GM20000 (cell line): ENCODE data around the gene IFI27L2.

Experiments
- DNase-seq: peaks from one replicate; pipeline ENCODE4 v3.0.0; 2012; ENCODE audit warnings: low spot score
- CTCF ChIP-seq: IDR thresholded peaks from 2 replicates; pipeline ENCODE4 v1.5.1; 2012; ENCODE audit warnings: mild to moderate bottlenecking, control low read depth; ENCODE audit errors: extremely low read depth, missing control alignments

Gene IFI27L2

GRCh38 chr14:94173885-94174603, 44.6 kb upstream of the IFI27L2 start, which contains the start of gene PPP4R4:
PPP4R4 (plus strand) TSS chr14:94174322; CDS start chr14:94174466, 144 bp downstream.
- peak; percentile 97 for DNase-seq
- TF ChIP-seq CTCF = no peak

GRCh38 chr14:94173471-94173884, 44.1 kb upstream of the IFI27L2 start:
- no peak for DNase-seq
- no peak for TF ChIP-seq CTCF

DNA sequence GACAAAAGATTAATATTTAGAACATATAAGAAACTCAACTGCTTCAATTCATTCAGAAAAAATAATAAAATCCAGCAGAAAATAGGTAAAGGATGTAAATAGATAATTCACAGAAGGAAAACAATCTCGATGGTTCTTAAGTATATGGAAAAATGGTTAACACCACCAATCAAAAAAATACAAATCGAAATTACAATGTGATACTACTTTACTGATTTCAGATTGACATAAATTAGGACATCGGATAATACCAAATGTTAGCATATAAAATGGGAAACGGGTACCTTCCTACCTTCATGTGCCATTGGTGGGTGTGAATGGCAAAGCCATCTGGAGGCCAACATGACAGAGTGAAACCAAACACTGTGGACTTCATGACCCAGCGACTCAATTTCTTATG, 43.1 kb upstream of the IFI27L2 start:
- DNase-seq = no peak
- no peak for TF ChIP-seq CTCF

- no peak for DNase-seq
- TF ChIP-seq CTCF = no peak
Measured at GRCh38 chr14:94171208-94171607, 41.8 kb upstream of the IFI27L2 start.

DNA sequence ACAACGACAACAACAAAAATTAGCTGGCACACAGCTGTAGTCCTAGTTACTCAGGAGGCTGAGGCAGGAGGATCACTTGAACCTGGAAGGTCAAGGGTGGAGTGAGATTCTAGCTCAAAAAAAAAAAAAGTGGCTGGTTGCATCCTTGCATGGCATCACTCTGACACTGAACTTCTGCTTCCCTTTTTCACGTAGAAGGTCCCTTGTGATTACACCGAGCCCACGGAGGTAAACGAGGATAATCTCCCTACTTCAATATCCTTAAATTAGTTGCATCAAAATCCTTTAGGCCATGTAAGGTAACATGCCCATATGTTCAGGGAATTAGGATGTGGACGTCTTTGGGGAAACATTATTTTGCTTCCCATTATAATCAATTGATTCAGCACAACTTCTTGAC, 40.7 kb upstream of the IFI27L2 start:
- no peak for TF ChIP-seq CTCF
- no peak for DNase-seq

- DNase-seq = no peak
- no peak for TF ChIP-seq CTCF
Measured at GRCh38 chr14:94165744-94166143, 36.3 kb upstream of the IFI27L2 start.

DNA sequence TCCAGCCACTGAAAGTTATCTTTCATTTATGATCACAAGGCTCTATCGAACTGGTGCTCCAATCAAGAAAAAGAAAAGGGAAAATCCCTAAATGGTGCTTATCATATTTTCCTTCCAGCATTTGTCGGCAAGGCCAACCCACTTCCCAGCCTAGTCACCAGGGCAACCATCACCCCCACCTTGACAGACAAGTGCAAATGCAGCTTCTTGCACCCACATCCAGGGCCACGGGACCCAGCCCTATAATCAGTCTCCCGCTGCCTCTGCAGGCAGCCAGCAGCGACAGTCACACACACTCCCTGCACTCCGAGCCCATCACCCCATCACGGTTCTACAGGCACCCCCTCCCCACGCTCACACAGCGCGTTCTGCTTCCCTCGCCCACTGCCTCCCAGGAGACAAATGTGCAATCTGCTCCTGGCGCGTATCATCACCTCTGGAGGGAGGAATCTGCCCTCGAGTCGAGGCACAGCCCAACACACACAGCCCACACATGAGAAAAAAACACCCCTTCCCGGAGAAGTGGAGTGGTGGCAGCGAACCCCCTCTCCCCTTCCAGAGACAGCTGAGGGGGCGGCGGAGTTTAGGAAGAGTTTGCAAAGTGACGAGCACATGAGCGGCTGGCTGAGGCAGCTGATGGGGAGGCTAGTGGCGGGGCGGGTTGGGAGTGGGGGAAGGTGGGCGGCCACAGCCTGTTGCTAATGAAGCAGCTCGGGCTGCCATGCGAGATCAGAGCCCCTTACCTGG, 35.5 kb upstream of the IFI27L2 start:
- DNase-seq = no peak
- no peak for TF ChIP-seq CTCF
